B cell (primary cell): ENCODE measurements around the gene LARGE1. TPM values are rescaled to one million over a fixed set of nuclear protein-coding genes. Genes with fewer than 3 reads are reported as not detected.

Experiments
- ATAC-seq: fragments of 200-7000 bp; cut with Tn5 transposase; one replicate; pipeline ENCODE4 v1.10.0; 2021; ENCODE audit warnings: low read depth, mild to moderate bottlenecking, moderate number of reproducible peaks, moderate library complexity
- CTCF ChIA-PET: fragments of 350-600 bp; sonication (Branson Sonifier 250); formaldehyde crosslinking; loops from one replicate; lab custom pipeline; 2021; ENCODE audit warnings: antibody characterized with exemption, inconsistent platforms; lab: Charles Lee
- POLR2A ChIA-PET: fragments of 350-600 bp; sonication (Branson Sonifier 250); formaldehyde crosslinking; loops from one replicate; lab custom pipeline; 2021; ENCODE audit warnings: antibody characterized with exemption; lab: Charles Lee
- DNase-seq: peaks from one replicate; pipeline ENCODE4 v3.0.0; 2013
- H2AFZ ChIP-seq: 2 replicates; pipeline ENCODE4 v1.6.1; 2012; ENCODE audit warnings: mild to moderate bottlenecking, low read depth, low read length; ENCODE audit not compliant: insufficient read depth, poor library complexity, severe bottlenecking
- H3K27ac ChIP-seq, 2 donors: 1 replicate in 1 of 2; 2 replicates in 1 of 2; pipeline ENCODE4 v1.5.1; 2012 to 2013; ENCODE audit warnings: low read length in 2 of 2, mild to moderate bottlenecking in 2 of 2, moderate library complexity in 1 of 2
- H3K27me3 ChIP-seq, 4 experiments: fragments of 200-600 bp in 1 of 4; sonication (generic) in 1 of 4; replicated peaks in 1 of 4; 1 replicate in 2 of 4; 2 replicates in 2 of 4; pipeline versions ENCODE4 v1.6.1 to v1.7.0; 2013 to 2016; ENCODE audit warnings: low read length in 3 of 4, mild to moderate bottlenecking in 2 of 4, mixed read lengths in 1 of 4, moderate library complexity in 1 of 4; ENCODE audit not compliant: insufficient read depth in 4 of 4, control insufficient read depth in 3 of 4; ENCODE audit errors: control extremely low read depth in 1 of 4
- H3K36me3 ChIP-seq, 2 experiments: replicated peaks in 1 of 2; 1 replicate in 1 of 2; 2 replicates in 1 of 2; pipeline versions ENCODE4 v1.6.1 to v1.7.1; 2013; ENCODE audit warnings: low read length in 1 of 2; ENCODE audit not compliant: insufficient read depth in 2 of 2, control insufficient read depth in 1 of 2; ENCODE audit errors: control extremely low read depth in 1 of 2, extremely low read depth in 1 of 2
- H3K4me1 ChIP-seq, 2 donors: fragments of 200-600 bp in 1 of 2; sonication (generic) in 1 of 2; 1 replicate in 1 of 2; 2 replicates in 1 of 2; pipeline versions ENCODE4 v1.5.1 to v1.6.1; 2013 to 2017; ENCODE audit warnings: low read length in 2 of 2; ENCODE audit not compliant: control insufficient read depth in 2 of 2, insufficient read depth in 2 of 2
- H3K4me2 ChIP-seq: replicated peaks from 2 replicates; pipeline ENCODE3; 2012; ENCODE audit warnings: mild to moderate bottlenecking, low read depth, low read length; ENCODE audit not compliant: poor library complexity, severe bottlenecking
- H3K4me3 ChIP-seq, 5 experiments: fragments of 200-600 bp in 1 of 5; sonication (generic) in 1 of 5; 1 replicate in 3 of 5; 2 replicates in 2 of 5; pipeline versions ENCODE4 v1.5.1 to v1.7.0; 2011 to 2016; ENCODE audit warnings: low read length in 4 of 5, mild to moderate bottlenecking in 4 of 5, low read depth in 2 of 5, control low read depth in 1 of 5, moderate library complexity in 1 of 5; ENCODE audit not compliant: insufficient read depth in 1 of 5; ENCODE audit errors: control extremely low read depth in 1 of 5, extremely low read depth in 1 of 5
- H3K79me2 ChIP-seq: fragments of 200-600 bp; sonication (generic); one replicate; pipeline ENCODE4 v1.6.0; 2016; ENCODE audit warnings: low read length; ENCODE audit not compliant: control insufficient read depth, insufficient read depth
- H3K9ac ChIP-seq: fragments of 200-600 bp; sonication (generic); 2 replicates; pipeline ENCODE4 v1.6.1; 2017; ENCODE audit warnings: mild to moderate bottlenecking, low read length, moderate library complexity
- H3K9me3 ChIP-seq, 3 donors: one replicate each; pipeline versions ENCODE4 v1.6.1 to v1.7.1; 2013; ENCODE audit warnings: low read length in 2 of 3; ENCODE audit not compliant: control insufficient read depth in 2 of 3, insufficient read depth in 1 of 3; ENCODE audit errors: control extremely low read depth in 1 of 3
- H4K20me1 ChIP-seq: 2 replicates; pipeline ENCODE4 v1.6.0; 2012; ENCODE audit warnings: mild to moderate bottlenecking, low read length; ENCODE audit not compliant: insufficient read depth, control insufficient read depth, poor library complexity, severe bottlenecking
- H3K27ac Mint-ChIP-seq: one replicate; pipeline ENCODE4 v1.8.0; 2021; ENCODE audit warnings: mixed read lengths
- H3K27me3 Mint-ChIP-seq: one replicate; pipeline ENCODE4 v1.8.0; 2021; ENCODE audit warnings: mixed read lengths
- H3K4me1 Mint-ChIP-seq: one replicate; pipeline ENCODE4 v1.8.0; 2021; ENCODE audit warnings: mixed read lengths
- H3K4me3 Mint-ChIP-seq: one replicate; pipeline ENCODE4 v1.8.0; 2021; ENCODE audit warnings: mixed read lengths
- H3K9me3 Mint-ChIP-seq: one replicate; pipeline ENCODE4 v1.8.0; 2022; ENCODE audit warnings: mixed read lengths; ENCODE audit not compliant: insufficient read depth
- CTCF ChIP-seq: fragments of 200-600 bp; IDR thresholded peaks from one replicate; pipeline ENCODE4 v1.8.0; 2022; ENCODE audit warnings: antibody characterized with exemption, mild to moderate bottlenecking
- EZH2 ChIP-seq: IDR thresholded peaks from 2 replicates; pipeline ENCODE4 v1.6.1; 2012; ENCODE audit warnings: borderline replicate concordance, low read depth, mild to moderate bottlenecking, moderate library complexity, low read length; ENCODE audit not compliant: insufficient read depth, poor library complexity, severe bottlenecking
- WGBS: methylation state at CpG from one replicate; pipeline ENCODE4 v1.1.5; 2013; ENCODE audit warnings: missing lambda C conversion rate; ENCODE audit not compliant: insufficient coverage; 5-methylcytosine and 5-hydroxymethylcytosine counted together
- intact Hi-C: fragments of 100-400 bp; cut with micrococcal nuclease; formaldehyde crosslinking; loops from one replicate; pipeline ENCODE4 v1.10.0; 2022
- polyA plus RNA-seq: library from polyadenylated mRNA; depleted of rRNA; stranded (reverse); fragments of >200 nt; gene quantifications from 2 replicates; pipeline ENCODE4 v1.2.3, GENCODE V29; 2012
- total RNA-seq, 2 donors: library from RNA; stranded (reverse); fragments of 120-200 nt in 1 of 2; gene quantifications; 1 replicate in 1 of 2; 2 replicates in 1 of 2; pipeline versions ENCODE4 v1.2.3 to v1.2.4, GENCODE V29; 2013 to 2022

LARGE1 gene
- total and polyA plus RNA-seq, 2 donors (not counting 1 experiment from before 2014, with no cell fraction given) = 20.7 to 82.0 TPM

- DNase-seq (no peak), ATAC-seq (peak; percentile 24)
- Histone ChIP-seq H2AFZ (no peak overlapping the region), H3K36me3 (no peaks in the 10 kb centered on the region), H3K4me2 (peak overlapping the region; percentile 14), H3K79me2 (peaks cover 68% of the 10 kb centered on the region), H3K27me3 (no peaks in the 10 kb centered on the region), H3K27ac (peak overlapping the region; percentile 10 to 27), H3K9ac (peak overlapping the region; percentile 24), H4K20me1 (peaks cover 39% of the 10 kb centered on the region), H3K4me3 (peak overlapping the region in 1 of 5 experiments; percentile 31), H3K4me1 (peaks cover 15 to 18% of the 10 kb centered on the region in 2 donors), H3K9me3 (peaks cover 0 to 3% (median 0%) of the 10 kb centered on the region in 3 donors)
- TF ChIP-seq EZH2 (no peak), CTCF (no peak)
- H3K9me3 Mint-ChIP-seq = peaks cover 2% of the 10 kb centered on the region
- ChIA-PET CTCF (interaction anchor here (0.7 to 1.3 kb wide), 4 partner anchors 12 to 455 kb away, joined by 3 to 4 read pairs (median 3); no protein-coding TSS in a partner anchor), POLR2A (no interaction called here)
- intact Hi-C loops = loop anchor here (2.0 to 5.0 kb wide), 2 partner anchors 76 to 273 kb away; no protein-coding TSS in a partner anchor
- H3K4me3 Mint-ChIP-seq = peak overlapping the region; percentile 74
- H3K27ac Mint-ChIP-seq = peak overlapping the region; percentile 67
- no peaks in the 10 kb centered on the region for H3K27me3 Mint-ChIP-seq
- WGBS = 71% methylated on average over 3 of the region's 4 CpGs
- H3K4me1 Mint-ChIP-seq = peaks cover 42% of the 10 kb centered on the region
Measured at GRCh38 chr22:33841281-33842005, 78.8 kb downstream of the LARGE1 start.

GRCh38 chr22:33838644-33839043 is 81.6 kb downstream of the LARGE1 start:
- Mint-ChIP-seq H3K4me3 (no peak overlapping the region), H3K27ac (no peak overlapping the region)
- WGBS = no CpG with 5 or more reads among the region's 6 CpGs

More at GRCh38 chr22:33838644-33839043, 81.6 kb downstream of the LARGE1 start:
- no peak for TF ChIP-seq CTCF
- Histone ChIP-seq H3K27ac (no peak overlapping the region), H3K4me1 (peaks cover 15 to 18% of the 10 kb centered on the region in 2 donors), H3K9me3 (no peaks in the 10 kb centered on the region), H3K9ac (no peak overlapping the region), H3K79me2 (peaks cover 68% of the 10 kb centered on the region), H3K4me3 (no peak overlapping the region), H4K20me1 (peaks cover 44% of the 10 kb centered on the region), H3K36me3 (no peaks in the 10 kb centered on the region), H2AFZ (no peak overlapping the region), H3K27me3 (no peaks in the 10 kb centered on the region), H3K4me2 (no peak overlapping the region)
- H3K9me3 Mint-ChIP-seq = no peaks in the 10 kb centered on the region
- H3K4me1 Mint-ChIP-seq = peaks cover 40% of the 10 kb centered on the region
- ChIA-PET POLR2A (no interaction called here), CTCF (interaction anchor here (1.1 kb wide), 1 partner anchor 18 kb away, joined by 3 read pairs; no protein-coding TSS in a partner anchor)
- ATAC-seq (no peak), DNase-seq (no peak)
- intact Hi-C loops = no loop called here
- H3K27me3 Mint-ChIP-seq = no peaks in the 10 kb centered on the region
